Fibroblast of skin of back (primary cell): ENCODE measurements around the gene LSM3.

Experiments
- DNase-seq: peaks from one replicate; pipeline ENCODE4 v3.0.0-alpha.2; 2013

Gene LSM3

DNA sequence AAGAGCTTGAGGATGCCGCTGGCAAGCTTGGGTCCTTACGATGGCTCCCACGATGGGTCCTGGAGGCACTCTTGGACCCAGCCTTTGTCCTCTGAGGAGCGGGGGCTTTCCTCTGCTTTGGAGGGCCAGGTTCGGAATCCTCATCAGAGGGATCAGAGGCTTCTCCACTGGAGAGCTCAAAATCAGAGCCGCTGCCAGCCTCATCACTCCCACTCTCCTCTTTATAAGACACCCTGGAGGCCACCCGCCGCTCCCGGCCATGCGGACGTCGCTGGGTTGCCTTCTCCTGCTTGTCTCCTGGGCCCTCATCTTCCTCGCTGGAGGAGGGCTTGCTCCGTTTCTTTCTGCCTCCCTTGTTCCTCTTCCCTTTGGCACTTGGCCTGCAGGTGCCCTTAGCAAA, 20.2 kb upstream of the LSM3 start:
- DNase-seq, result no peak

DNA sequence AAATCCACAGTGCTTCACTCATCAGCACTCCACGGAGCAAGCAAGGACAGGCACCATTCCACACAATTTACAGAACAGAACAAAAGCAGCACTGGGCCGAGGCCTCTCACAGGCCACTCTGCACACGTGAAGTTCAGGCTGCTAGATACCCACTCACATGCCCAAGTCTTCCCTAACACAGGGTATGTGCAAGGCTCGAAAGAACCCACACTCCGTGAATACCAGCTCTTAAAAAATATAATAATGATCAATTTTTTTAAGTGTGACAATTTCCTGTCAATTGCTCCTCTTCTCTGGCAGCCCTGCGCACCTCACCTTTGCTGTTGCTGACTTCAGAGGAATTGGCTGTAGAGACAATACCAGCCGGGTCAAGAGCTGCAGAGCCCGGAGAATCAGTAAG, 19.2 kb upstream of the LSM3 start:
- DNase-seq, result no peak

- DNase-seq, result no peak
Observed at GRCh38 chr3:14161282-14161681, 17.3 kb upstream of the LSM3 start.

GRCh38 chr3:14162178-14162577, 16.4 kb upstream of the LSM3 start:
- no peak for DNase-seq

DNA sequence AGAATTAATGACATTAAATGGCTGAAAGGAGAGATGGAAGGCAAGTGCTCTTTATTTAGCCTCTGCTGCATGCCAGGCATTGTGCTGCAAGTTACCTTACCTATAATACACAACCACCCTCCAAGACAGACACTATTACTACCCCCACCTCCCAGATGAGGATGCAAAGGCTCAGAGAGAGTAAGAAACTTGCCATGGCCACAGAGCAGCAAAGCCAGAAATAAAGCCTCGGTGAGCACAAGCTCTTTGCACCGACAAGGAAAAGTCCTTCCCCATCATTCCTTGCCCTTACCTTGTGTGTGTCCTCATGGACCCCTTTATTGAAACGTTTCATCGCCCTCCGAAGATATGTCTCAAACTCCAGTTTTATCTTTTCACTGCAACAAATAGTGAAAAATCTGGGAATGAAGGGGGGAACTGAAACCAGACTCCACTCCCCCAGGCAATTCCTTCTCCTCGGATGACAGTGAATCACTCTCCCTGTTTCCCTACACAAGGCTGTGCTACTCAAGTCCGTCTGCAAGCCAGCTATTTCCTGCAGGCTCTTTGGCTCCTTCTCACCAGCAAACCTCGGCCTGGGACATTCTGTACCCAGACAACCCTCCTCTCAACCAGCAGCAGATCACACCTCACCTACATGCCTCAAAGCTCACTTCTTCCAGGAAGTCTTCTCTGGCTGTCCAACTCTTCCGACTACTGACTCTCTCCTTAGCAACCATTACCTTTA, 11.6 kb upstream of the LSM3 start:
- no peak for DNase-seq

DNA sequence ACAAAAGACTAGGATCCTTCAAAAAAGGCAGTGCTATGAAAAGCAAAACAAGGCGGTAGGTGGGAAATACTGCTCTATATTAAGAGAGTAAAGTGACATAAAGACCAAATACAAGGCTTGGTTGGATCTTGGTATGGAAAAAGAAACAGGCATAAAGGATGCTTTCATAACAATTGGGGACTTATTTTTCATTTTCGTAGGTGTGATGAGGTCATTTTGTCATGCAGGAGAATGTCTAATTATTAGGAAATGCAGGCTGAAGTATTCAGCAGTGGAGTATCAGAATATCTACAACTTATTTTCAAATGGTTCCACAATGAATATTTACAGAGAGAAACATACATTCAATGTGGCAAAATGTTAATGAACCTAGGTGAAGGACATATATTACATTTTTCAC, 9.2 kb upstream of the LSM3 start:
- DNase-seq, result no peak

DNA sequence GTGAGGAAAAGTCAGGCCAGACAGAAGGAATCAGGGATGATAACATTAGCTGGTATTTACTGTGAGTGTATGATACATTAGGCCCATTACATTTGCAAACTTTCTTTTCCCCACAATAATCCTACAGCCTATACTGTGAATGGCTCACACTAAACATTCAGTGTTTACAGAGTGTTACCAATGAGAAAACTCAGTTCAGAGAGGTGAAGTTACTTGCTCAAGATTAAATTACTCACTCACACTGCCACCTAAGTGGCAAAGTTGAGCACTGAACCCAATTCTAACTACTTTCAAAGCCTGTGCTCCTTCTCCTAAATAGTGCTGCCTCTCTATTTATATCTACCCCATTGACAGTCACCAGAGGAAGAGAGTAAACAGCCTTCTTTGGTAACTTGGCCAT, 8.7 kb upstream of the LSM3 start:
- no peak for DNase-seq

- DNase-seq, result peak; percentile 83
Observed at GRCh38 chr3:14170531-14171159, 8.0 kb upstream of the LSM3 start.

DNA sequence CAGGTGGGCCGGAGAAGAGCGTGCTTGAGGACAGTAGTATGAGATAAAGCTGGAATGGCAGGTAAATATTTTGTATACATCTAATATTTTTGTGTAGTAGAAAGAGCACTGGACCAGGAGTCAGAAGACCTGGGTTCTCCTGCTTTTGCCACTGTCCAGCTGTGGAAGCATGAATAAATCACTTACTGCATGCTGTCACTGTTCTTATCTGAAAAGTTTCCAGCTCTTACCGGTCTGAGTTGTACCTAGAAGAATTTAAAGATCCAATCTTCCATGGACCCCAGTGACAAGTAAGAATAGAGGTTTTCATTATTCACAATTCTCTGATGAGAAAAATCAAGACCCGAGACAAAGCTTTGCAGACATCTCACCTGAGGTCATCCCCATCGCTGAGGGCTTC, 6.1 kb upstream of the LSM3 start:
- DNase-seq, result no peak

DNA sequence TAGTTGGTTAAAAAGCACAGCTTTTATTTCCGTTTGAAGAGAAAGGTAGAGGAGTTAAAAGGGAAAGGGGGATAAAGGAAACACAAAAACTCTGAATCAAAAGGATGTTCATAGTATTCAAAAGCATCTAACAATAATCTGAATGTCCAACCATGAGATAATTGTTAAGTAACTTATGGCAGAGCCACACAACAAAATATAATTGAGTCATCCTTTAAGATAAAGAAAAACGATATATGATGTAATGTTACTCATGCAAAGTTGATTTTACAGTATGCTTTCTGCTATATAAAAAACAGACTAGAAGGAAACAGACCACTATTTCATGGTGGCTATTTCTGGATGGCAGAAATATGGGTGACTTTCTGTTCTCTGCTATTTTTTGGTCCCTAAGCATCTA, 4.1 kb upstream of the LSM3 start:
- DNase-seq, result peak; percentile 29

GRCh38 chr3:14175383-14176037, 3.1 kb upstream of the LSM3 start:
- DNase-seq, result peak; percentile 41

- no peak for DNase-seq
Observed at GRCh38 chr3:14177580-14178246, 904 bp upstream of the LSM3 start.

DNA sequence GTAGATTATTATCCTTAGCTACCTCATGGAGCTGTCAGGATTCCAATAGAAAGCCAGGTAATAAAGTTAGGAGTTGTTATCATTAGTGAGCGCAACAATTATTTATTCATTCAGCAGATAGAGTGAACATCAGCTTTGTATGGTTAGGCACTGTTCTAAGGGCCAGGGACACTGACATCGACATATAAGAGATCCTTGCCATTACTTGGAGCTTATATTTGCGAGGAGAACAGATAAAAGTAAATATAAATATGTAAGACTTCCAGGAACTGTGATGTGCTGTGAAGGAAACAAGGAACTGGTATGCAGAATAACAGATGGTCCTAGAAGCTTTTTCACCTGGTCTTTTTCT, 473 bp downstream of the LSM3 start:
- no peak for DNase-seq

DNA sequence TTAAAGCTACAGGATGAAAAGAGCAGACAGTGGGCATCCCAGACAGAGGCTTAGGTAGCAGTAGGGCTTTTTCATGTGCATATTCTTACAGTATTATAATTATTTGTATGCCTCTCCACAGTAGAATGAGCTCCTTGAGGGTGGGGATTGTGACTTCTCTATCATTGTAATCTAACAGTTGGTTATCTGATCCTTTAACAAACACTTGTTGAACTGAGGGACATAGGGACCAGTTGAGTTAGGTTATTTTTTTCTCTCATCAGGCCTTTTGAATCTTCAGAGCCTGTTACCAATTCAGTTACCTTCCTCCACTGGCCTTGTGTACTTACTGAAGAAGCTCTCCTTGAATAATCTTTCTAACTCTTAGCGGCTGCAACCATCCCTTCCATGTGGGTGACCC, 1.2 kb downstream of the LSM3 start:
- DNase-seq, result no peak

GRCh38 chr3:14181253-14181652, 2.6 kb downstream of the LSM3 start:
- DNase-seq, result no peak

GRCh38 chr3:14183015-14183577, 4.5 kb downstream of the LSM3 start:
- DNase-seq, result no peak

- DNase-seq, result no peak
Observed at GRCh38 chr3:14186854-14187458, 8.3 kb downstream of the LSM3 start.

DNA sequence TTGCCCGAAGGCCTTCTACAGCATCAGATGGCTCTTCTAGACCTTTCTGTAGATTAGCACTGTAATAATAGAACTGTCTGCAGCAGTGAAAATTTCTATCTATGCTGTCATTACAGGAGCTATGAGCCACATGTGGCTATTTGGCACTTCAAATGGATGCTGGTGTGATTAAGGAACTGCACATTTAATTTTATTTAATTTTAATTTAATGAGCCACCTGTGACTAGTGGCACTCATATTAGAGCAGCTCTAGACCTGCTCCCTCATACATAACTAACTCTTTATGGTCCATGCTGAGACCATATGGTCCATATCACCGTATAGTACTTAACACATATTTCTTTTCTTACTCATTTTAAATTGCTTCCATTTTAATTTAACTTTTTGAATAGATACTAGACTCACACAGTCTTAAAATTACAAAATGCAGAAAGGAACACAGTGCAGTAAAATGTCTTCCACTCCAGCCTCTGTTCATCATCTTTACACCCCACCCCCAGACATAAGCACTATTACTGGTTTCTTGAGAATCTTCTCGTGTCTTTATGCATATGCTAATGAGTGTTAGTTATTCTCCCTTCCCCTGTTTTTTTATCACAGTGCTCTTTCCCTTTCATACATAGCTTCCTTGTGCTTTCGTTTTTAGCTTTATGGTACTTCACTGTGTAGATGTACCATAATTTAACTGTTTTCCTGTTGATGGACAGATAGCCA, 9.6 kb downstream of the LSM3 start:
- no peak for DNase-seq

DNA sequence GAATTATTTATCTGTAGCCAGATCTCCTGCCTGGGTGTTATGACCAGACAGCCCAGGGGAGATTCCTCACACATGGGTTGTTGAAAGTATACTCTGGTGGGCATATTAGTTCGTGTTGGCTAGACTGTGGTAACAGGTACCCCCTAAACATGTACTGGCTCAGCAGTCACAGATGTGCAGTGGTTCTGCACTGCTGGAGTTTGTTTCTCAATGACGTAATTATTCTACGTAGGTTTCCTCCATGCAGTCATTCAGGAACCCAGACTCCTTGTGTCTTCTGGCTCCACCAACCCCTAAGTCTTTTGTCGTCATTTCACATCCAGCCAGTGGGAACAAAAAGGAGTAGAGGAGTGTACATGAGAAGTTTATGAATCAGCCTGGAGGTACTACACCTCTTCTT, 16.2 kb downstream of the LSM3 start:
- no peak for DNase-seq

- no peak for DNase-seq
Observed at GRCh38 chr3:14199641-14200040, 21.0 kb downstream of the LSM3 start.

DNA sequence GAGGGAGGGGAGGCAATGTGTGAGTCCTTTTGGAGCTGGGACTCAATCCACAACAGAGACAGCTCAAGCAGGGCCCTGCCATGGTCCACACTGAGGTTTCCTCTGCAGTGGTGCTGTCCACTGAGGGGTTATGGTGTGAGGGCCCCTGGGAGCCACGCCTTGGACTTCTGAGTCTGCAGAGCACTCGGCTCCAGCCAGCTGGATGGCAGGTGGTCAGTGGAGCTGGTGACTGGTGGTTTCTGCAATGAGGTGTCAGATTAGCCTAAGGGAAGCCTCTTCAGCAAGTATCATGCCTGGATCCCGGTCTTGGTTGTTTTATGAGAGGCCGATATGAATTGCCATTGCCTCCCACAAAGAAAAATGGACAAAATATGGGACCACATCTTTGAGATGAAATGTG, 21.7 kb downstream of the LSM3 start:
- no peak for DNase-seq

DNA sequence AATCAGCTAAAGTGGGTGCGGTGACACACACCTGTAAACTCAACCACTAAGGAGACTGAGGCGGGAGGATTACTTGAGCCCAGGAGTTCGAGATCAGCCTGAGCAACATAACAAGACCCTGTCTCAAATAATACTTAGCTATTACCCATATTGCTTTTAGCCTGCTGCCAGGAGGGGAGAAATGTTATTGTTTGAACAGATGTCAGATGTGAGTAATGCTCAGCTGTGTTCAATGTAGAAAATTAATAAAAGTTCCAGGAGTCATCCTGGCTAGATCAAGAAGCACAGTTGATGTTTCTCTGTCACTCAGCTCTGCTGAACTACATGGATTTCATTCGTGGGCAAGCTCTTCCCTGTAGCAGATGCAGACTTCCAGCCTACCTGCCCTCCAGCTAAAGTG, 22.2 kb downstream of the LSM3 start:
- DNase-seq, result no peak
